HG02870 (cell line): ENCODE results near the gene GAS6.

Experiments used
- ATAC-seq: cut with Tn5 transposase; IDR thresholded peaks from one replicate; pipeline ENCODE4 v1.9.1; 2021; ENCODE audit warnings: mild to moderate bottlenecking, moderate library complexity; ENCODE audit not compliant: unreplicated experiment

GAS6 gene

DNA sequence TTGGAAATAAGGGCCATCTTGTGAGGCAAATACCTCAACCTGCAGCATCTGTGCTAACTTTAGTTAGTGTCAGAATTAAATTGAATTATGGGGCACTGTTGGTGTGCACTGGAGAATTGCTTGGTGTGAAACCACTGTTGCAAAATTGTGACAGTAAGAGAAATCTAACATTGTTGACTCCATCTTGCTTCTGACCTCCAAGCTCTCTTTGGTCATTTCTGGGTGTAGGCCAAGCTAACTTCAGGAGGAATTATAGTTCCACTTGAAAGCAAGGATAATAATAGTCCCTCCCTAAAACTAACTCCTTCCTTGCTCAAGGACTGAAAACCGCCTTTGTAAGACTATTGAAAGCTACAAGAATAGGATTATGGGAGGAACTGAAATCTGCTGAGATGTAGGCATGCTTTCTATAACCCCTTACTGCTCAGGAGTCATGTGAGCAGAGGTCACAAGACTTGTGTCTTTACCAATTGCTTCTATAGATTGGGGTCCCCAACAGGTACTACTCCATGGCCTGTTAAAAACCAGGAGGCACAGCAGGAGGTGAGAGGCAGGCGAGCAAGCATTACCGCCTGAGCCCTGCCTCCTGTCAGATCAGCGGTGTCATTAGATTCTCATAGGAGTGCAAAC lies 24.9 kb upstream of the GAS6 start:
- ATAC-seq = no peak

DNA sequence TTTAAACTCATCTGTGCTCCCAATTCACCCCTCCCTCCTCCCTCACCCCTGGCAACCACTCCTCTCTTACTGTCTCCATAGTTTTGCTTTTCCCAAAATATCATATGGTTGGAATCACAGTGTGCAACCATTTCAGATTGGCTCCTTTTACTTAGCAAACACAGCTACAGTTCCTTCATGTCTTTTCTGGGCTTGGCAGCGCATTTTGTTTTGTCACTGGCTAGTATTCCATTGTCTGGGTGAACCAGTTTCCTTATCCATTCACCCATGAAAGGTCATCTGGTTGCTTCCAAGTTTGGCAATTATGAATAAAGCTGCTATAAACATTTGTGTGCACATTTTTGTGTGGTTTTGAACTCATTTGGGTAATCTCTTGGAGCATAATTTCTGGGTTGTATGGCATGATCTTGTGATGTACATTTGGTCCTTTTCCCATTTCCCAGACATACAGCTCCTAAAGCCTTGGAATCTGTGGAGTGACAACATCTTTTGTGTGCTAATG lies 23.9 kb upstream of the GAS6 start:
- no peak for ATAC-seq

DNA sequence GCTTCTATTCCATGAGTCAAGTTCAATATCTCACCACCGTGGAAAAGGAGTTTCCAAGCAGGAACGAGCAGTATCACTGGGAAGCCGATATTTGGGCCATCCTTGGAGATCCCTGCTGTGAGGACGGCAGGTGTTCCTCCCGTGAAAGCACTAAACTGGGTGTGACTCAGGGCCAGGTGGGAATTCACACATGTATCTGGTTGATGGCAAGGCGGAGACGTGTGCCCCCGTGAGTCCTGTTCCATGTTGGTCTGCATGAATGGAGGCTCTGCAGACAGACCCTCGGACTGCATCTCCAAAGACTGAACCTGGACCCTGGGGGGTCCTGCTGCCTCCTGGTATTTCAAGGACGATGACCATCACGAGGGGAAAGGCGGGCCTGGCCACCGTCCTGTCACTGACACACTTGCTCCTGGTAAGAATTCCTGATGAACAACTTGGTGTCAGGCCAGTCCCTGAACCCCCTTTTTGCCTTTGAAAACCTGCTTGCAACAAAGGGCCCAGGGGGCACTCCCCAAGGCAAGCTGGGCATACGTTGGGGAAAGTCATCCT lies 22.8 kb upstream of the GAS6 start:
- ATAC-seq = no peak

DNA sequence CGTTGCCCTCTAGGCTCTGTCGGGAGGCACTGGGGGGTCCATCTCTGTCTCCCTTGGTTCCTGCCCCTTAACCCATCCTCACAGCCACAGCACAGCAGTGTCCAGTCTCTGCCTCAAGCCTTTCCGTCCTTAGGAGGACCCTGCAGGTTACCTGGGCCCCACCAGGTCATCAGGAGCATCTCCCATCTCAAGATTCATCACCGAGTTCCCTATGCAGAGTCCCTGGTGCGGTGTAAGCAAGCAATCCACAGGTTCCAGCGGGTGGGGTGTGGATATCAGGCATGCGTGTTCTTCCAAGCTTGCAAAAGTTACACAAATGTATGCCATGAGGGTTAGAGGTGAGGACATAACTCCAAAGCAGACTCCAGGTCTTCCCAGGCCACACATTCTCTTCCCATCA lies 20.9 kb upstream of the GAS6 start:
- ATAC-seq = no peak

- no peak for ATAC-seq
These were observed 20.3 kb upstream of the GAS6 start for GRCh38 chr13:113883921-113884804.

- ATAC-seq = no peak
These were observed 19.5 kb upstream of the GAS6 start for GRCh38 chr13:113883314-113883811.

- no peak for ATAC-seq
These were observed 18.8 kb upstream of the GAS6 start for GRCh38 chr13:113882716-113883115.

GRCh38 chr13:113882267-113882630 lies 18.4 kb upstream of the GAS6 start:
- no peak for ATAC-seq

DNA sequence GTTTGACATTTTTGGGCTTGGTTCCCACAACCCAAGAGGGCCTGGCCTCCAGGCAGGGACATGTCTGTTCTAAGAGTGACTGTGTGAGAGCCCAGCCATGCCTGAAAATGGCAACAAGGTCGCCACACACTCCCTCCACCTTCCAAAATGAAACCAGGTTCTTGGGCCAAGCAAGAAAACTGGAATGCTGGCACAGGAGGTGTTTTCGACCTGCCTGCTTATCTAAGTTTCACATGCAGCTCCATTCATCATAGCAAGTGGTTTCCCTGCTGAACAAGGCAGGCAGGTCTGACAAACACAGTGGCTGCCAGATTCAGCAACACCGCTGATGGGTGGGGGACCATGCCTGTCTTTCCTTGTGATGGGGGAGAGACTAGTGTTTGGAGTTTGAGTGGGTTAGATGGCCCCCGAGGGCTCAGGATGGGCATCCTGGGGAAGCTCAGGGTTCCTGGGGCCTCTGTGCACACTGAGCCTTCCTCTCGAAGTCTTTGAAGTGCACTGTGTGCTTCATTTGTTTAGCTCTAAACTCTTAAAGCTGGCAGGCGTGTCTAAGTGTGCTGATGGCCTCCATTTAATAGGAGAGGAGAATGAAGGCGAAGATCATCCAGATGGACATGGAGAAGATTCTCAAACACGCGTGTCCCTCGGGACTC lies 17.9 kb upstream of the GAS6 start:
- ATAC-seq = no peak

- ATAC-seq = no peak
These were observed 17.1 kb upstream of the GAS6 start for GRCh38 chr13:113880651-113881611.

DNA sequence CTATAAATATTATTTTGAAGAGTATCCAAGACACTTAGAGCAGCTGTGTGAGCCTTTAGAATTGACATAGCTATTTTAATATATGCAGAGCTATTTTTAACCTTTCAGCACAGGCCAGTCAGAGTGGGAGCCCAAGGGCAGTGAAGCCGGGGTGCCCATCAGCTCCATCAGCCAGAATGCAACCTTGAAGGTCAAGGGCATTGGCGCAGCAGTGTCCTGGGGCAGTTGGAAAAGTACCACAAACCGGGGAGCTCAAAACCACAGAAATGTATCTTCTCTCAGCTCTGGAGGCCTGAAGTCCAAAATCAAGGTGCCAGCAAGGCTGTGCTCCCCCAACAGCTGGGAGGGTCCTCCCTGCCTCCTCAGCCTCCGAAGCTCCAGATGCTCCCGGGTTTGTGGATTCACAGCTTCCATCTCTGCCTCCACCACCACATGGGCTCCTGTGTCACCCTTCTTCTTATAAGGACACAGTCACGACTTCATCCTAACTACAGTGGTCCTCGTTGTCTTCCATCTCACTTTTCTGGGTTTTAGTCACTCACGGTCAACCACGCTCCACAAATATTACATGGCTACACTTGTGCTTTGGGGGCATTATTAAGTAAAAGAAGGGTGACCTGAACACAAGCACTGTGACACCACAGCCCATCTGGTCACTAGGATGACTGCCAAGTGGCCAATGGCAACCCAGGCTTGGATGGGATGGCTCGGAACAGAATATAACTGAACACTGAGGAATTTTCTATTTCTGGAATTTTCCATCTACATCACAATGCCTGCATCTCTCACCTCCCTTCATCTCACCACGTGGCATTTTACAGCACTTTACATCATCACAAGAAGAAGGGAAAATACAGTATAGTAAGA lies 15.9 kb upstream of the GAS6 start:
- no peak for ATAC-seq

GRCh38 chr13:113879017-113879416 lies 15.1 kb upstream of the GAS6 start:
- ATAC-seq = no peak

DNA sequence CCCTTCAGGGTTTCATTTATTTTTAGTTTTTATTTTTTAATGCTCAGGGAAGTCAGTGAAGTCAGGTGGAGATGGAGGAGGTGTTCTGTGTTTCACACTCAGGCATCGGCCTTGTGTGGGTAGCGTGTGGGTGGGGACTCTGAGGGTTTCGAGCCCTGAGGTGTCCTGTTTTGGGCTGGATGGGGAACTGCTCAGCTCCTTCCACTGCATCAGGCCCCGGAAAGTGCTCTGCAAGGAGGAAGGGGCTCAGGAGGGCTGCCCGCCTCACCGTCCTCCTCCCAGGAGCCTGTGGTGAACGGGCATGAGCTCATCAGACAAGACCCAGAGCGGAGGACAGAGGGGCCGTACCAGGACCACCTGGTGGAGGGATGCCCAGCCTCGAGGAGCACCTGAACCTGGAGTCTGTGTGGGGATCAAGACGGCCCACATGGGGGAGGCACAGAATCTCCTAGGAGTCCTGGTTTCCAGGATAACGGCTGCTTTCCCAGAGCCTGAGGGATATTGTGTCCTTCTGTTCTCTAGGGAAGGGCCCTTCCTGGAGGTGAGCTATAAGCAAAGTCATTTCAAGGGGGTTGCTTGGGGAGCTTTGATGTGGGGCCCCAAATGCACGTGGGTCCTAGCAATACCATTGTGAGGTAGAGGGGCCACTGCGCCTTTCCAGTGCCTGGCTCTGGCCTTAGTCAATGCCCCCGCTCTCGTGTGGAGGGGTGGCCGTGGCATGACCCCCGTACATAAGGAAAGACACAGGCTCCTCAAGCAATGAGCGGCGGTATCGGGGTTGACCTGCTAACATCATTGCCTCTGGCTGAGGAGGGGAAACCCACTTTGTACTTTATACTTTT lies 13.5 kb upstream of the GAS6 start:
- no peak for ATAC-seq

DNA sequence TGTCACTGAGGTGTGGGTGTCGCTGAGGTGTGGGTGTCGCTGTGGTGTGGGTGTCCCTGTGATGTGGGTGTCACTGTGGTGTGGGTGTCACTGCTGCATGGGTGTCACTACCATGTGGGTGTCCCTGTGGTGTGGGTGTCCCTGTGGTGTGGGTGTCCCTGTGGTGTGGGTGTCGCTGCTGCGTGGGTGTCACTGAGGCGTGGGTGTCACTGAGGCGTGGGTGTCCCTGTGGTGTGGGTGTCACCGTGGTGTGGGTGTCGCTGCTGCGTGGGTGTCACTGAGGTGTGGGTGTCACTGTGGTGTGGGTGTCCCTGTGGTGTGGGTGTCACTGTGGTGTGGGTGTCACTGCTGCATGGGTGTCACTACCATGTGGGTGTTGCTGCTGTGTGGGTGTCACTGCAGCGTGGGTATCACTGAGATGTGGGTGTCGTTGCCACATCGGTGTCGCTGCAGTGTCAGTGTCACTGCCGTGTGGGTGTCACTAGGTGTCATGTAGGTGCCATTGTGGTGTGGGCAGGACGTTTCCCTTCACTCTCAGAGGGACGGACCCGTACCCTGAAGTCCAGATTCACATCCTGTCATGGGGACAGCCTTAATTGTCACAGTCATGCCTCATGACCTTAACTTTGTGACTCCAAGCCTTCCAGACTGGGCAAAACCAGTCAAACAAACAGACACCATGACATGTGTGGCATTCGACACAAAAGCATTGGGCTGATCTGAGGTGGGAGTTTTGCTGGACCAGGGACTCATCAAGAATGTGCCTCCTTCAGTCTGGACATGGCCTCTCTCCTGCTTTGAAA lies 12.7 kb upstream of the GAS6 start:
- ATAC-seq = no peak

GRCh38 chr13:113875837-113876281 lies 12.0 kb upstream of the GAS6 start:
- ATAC-seq = no peak

GRCh38 chr13:113875429-113875815 lies 11.5 kb upstream of the GAS6 start:
- no peak for ATAC-seq
